Hepatocyte (in vitro differentiated cells): ENCODE data around the gene SNX12.

ENCODE experiments used
- CTCF ChIP-seq: fragments of 200-600 bp; sonication (generic); IDR thresholded peaks from 2 replicates; pipeline ENCODE4 v1.5.1; 2016; ENCODE audit warnings: antibody characterized with exemption, mild to moderate bottlenecking; ENCODE audit not compliant: poor library complexity
- EZH2 ChIP-seq: fragments of 200-600 bp; sonication (generic); IDR thresholded peaks from 2 replicates; pipeline ENCODE4 v1.6.1; 2016; ENCODE audit warnings: antibody characterized with exemption, mild to moderate bottlenecking, borderline replicate concordance

GRCh38 chrX:71095033-71095432 lies 26.9 kb upstream of the SNX12 start:
- no peak for TF ChIP-seq EZH2
- no peak for TF ChIP-seq CTCF
